ENCODE results near the gene P2RX5. TPM values are rescaled to one million over a fixed set of nuclear protein-coding genes. Genes with fewer than 3 reads are reported as not detected.

The P2RX5 gene
- total and polyA plus RNA-seq, 11 donors = 5.4 to 108 (median 14.3) TPM

DNA sequence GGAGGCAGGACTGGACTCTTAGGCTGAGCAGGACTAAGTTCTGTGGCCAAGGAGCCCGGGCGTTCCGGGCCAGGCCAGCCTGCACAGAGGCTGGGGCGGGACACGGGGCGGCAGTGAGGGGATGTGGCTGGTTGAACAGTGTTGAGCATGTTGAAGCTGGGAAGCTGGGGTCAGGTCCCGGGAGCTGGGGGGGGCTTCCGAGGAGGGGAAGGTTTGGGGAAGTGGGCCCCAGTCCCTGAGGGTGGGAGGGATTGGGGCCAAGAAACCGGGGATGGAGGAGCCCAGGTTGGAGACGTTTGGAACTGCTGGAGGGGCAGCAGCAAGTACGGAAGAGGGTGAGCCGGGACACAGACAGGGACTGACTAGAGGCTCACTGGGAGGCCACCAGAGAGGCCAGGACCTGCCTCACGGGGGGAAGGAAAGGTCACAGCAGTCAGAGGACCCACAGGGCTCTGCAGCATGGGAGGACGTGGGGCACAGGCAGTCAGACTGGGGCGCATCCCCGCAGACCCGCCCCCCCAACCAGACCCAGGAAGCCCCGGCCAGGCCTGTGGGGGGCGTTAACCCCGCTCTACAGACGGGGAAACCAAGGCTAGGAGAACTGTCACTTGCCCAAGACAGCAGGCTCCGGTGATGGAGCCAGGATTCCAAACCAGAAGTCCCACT lies 37.0 kb downstream of the P2RX5 start:
- H3K4me1 ChIP-seq = peaks cover 5 to 38% (median 20%) of the 10 kb centered on the region in 12 donors
- H3K36me3 ChIP-seq = peaks cover 0 to 41% (median 27%) of the 10 kb centered on the region in 9 donors
- no peak overlapping the region for H3K4me3 ChIP-seq
- no peaks in the 10 kb centered on the region for H3K27me3 ChIP-seq
- intact Hi-C loops (cut with DNase I) = loop anchor here in 1 of 10 donors (10.0 kb wide), 1 partner anchor 614 kb away; no protein-coding TSS in a partner anchor
- ATAC-seq (peak in 1 of 4 donors; percentile 0), DNase-seq (no peak)
- no peaks in the 10 kb centered on the region for H3K9me3 ChIP-seq
- 66 to 80% (median 75%) methylated on average over 16 to 22 of the region's 22 CpGs for whole genome bisulfite sequencing, 4 donors
- peak overlapping the region; percentile 69 to 92 (median 83) for H3K27ac ChIP-seq
- TF ChIP-seq, protein P1, sequence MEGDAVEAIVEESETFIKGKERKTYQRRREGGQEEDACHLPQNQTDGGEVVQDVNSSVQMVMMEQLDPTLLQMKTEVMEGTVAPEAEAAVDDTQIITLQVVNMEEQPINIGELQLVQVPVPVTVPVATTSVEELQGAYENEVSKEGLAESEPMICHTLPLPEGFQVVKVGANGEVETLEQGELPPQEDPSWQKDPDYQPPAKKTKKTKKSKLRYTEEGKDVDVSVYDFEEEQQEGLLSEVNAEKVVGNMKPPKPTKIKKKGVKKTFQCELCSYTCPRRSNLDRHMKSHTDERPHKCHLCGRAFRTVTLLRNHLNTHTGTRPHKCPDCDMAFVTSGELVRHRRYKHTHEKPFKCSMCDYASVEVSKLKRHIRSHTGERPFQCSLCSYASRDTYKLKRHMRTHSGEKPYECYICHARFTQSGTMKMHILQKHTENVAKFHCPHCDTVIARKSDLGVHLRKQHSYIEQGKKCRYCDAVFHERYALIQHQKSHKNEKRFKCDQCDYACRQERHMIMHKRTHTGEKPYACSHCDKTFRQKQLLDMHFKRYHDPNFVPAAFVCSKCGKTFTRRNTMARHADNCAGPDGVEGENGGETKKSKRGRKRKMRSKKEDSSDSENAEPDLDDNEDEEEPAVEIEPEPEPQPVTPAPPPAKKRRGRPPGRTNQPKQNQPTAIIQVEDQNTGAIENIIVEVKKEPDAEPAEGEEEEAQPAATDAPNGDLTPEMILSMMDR (IDR thresholded peaks at IDR 0.05) = no peak
- no peak for TF ChIP-seq POLR2A (IDR thresholded peaks at IDR 0.05)

DNA sequence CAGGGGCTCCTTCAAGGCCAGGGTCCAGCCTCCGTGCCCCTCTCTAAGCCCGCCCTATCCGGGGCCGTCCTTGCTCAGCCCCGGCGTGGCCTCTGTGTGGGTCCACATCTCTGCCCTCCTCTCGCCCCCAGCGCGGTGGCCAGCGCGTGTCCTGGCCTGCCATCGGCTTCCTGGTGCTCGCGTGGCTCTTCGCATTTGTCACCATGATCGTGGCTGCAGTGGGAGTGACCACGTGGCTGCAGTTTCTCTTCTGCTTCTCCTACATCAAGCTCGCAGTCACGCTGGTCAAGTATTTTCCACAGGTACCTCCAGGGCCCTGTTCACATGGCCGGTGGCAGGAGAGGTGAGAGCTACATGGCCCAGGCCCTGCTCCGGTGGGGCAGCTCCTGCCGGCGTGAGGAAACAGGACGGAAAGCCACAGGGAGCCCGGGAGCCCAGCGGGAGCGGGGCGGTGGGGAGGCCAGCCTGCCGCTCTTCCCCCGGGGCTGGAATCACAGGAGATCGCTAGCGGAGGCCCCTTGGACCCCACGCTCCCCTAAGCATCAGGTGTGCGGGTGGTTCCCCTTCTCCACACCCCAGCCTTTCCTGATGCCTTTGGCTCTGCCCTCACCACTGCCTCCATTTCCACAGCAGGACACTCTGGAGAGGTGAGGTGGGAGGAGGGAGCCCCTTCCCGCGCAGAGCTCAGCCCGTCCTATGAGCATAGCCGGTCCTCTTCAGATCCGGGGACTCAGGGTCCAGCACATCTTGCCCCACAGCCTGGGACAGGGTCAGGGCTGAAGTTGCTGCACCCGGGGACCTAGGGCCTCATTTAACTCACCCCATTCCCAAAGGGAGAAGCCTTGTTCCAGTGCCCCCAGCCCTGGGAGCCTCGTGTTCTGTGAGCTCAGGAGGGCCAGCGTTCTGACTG lies 37.8 kb downstream of the P2RX5 start:
- DNase-seq = no peak
- ATAC-seq = no peak
- H3K36me3 ChIP-seq = peaks cover 0 to 33% (median 19%) of the 10 kb centered on the region in 9 donors
- whole genome bisulfite sequencing, 4 donors = 81 to 92% (median 86%) methylated on average over 29 to 42 of the region's 42 CpGs
- TF ChIP-seq POLR2A (IDR thresholded peaks at IDR 0.05) = no peak
- intact Hi-C loops (cut with DNase I) = loop anchor here in 1 of 10 donors (10.0 kb wide), 1 partner anchor 613 kb away; no protein-coding TSS in a partner anchor
- H3K9me3 ChIP-seq = no peaks in the 10 kb centered on the region
- H3K27ac ChIP-seq = peak overlapping the region in 9 of 12 donors; percentile 69 to 92 (median 85)
- no peak overlapping the region for H3K4me3 ChIP-seq
- H3K4me1 ChIP-seq = peaks cover 5 to 42% (median 20%) of the 10 kb centered on the region in 12 donors
- H3K27me3 ChIP-seq = no peaks in the 10 kb centered on the region

DNA sequence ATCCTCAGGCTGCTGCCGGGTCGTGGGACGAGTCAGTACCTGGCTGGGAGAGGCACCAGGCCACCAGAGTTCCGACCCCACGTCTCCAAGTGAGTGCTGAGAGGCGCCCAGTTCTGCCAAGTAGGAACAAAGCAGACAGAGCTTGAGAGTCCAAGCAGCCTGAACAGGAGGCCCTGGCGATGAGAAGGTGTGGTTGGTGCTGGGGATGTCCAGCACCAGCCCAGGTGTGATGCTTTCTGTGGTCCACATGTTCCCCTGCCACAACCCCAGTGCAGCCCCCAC lies 38.4 kb downstream of the P2RX5 start:
- intact Hi-C loops (cut with DNase I) = loop anchor here in 1 of 10 donors (10.0 kb wide), 1 partner anchor 613 kb away; no protein-coding TSS in a partner anchor
- 83 to 92% (median 85%) methylated on average over 7 of the region's 7 CpGs for WGBS, 4 donors
- Histone ChIP-seq H3K9me3 (no peaks in the 10 kb centered on the region), H3K36me3 (peaks cover 0 to 27% (median 13%) of the 10 kb centered on the region in 9 donors), H3K4me3 (no peak overlapping the region), H3K27me3 (no peaks in the 10 kb centered on the region), H3K27ac (no peak overlapping the region), H3K4me1 (peaks cover 5 to 42% (median 20%) of the 10 kb centered on the region in 12 donors)
- ATAC-seq (no peak), DNase-seq (no peak)
- TF ChIP-seq, protein P1 (IDR thresholded peaks at IDR 0.05) = no peak
- TF ChIP-seq POLR2A (IDR thresholded peaks at IDR 0.05) = no peak

DNA sequence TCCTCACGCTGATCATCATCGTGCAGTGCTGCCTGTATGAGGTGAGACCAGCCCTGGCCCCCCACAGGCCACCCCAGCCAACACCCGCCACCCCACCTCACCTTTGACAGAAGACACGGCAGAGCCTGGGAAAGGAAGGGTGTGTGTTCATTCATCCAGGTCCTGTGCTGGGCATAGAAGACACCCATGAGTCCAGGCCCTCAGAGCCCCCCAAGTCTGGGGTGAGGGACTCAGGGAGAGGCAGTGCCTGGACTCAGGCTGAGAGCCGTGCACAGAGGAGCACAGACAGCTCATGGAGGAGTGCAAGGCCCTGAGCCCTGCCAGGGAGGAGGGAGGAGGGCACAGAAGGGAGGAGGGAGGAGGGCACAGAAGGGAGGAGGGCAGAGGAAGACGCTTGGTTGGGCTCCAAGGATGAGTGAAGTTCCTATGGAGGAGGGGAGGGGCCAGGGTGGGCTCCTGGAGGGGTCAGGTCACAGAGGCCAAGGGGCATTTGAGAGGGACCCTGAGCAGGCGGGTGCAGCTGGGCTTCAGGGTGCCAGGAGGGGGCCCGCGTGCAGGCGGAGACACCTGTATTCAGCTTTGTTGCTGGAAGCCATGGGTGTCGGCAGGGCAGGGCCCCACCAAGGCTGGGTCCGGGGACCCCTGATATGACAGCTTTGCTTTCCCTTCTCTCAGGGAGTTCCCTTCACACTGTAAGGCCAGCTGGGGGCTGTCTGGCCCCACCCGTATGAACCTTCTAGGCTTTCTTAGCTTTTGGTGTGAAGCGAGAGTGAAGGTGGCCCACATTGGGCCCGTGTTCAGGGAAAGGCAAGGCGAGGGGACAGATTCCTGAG lies 39.0 kb downstream of the P2RX5 start:
- Histone ChIP-seq H3K27ac (no peak overlapping the region), H3K4me3 (no peak overlapping the region), H3K36me3 (peaks cover 0 to 22% (median 8%) of the 10 kb centered on the region in 9 donors), H3K9me3 (no peaks in the 10 kb centered on the region), H3K27me3 (no peaks in the 10 kb centered on the region), H3K4me1 (peaks cover 5 to 42% (median 20%) of the 10 kb centered on the region in 12 donors)
- WGBS, 4 donors = 88 to 91% (median 90%) methylated on average over 15 to 16 of the region's 16 CpGs
- ATAC-seq (no peak), DNase-seq (no peak)
- intact Hi-C loops (cut with DNase I) = loop anchor here in 1 of 10 donors (10.0 kb wide), 1 partner anchor 612 kb away; no protein-coding TSS in a partner anchor
- TF ChIP-seq, protein P1 (IDR thresholded peaks at IDR 0.05) = no peak
- no peak for TF ChIP-seq POLR2A (IDR thresholded peaks at IDR 0.05)

All from heart left ventricle (tissue), 16 donors.